A204.1 (cell line): ENCODE data around the gene PEX10.

ENCODE experiments used
- FAIRE-seq: peaks from 2 replicates; lab custom pipeline; 2012; peaks lifted over from hg19 to GRCh38; lab: Jason Lieb, UNC

PEX10 gene

DNA sequence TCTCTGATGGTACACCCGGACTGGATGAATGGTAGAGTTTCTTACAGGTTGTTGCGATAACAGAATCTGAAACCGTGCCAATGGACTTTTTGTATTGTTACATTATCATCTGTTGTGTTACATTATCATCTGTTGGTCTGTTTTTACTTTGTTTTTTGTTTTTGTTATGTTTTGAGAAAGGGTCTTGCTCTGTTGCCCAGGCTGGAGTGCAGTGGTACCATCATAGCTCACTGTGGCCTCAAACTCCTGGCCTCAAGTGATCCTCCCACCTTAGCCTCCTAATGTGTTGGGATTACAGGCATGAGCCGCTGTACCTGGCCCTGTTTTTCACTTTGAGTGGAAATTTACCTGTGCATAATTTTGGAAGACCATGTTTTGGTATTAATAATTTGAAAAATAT, 10.2 kb upstream of the PEX10 start:
- FAIRE-seq = no peak

DNA sequence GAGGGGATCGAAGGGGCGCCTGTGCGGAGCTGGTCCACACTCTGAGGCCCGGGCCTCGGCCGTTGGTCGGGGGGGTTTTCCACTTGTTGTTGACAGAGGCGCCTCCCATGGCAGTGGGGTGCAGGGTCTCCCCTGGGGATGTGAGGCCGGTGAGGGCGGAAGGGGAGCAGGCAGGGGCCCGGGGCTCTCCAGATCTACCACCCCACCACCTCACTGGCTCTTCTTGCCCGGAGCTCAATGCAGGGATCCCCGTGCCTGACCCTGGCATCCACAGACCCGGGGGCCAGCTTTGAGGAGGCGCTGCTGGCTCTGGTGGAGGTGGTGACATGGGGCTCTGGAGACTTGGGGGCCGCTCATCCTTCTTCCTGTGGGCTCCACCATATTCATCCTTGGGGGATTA, 7.1 kb upstream of the PEX10 start:
- no peak for FAIRE-seq

DNA sequence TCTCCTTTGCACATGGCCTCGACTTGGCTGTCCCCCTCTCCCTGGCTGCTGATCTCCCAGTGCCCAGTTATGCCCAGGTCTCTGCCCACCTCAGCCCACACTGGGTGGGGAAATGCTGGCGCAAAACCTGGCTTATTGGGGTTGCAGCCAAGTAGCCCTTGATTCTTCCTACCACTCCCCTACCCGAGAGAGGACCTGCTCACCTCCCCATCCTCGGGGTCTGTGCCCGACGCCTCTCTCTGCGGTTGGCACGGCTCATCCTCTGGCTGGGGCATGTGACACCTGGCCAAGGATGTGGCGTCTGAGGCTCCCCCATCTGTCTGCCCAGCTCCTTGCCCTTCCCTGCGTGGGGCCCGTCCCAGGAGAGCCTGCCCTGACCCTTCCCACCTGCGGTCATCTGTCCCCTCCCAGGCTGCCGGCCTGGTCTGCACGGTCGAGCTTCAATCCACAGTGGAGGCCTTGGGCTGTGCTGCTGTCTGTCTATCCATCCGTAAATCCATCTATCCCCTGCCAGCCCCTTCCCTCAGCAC, 6.5 kb upstream of the PEX10 start:
- FAIRE-seq = no peak

DNA sequence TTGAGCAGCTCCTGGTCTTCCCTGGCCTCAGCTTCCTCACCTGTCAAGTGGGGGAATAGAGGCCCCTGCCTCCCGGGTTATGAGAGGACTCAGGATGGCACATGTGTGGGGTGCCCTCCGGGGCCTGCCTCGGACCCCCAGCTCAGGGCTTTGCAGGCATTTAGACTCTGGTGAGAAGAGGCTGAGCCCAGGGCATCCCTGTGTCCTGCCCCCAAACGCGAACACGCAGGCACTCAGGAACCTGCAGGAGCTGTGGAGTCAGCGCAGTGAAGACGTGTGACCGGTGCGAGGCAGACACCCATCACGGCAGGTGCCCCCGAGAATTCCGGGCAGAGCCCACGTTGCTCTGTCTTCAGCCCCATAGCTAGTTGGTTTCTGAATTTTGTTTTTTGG, 5.5 kb upstream of the PEX10 start:
- no peak for FAIRE-seq

DNA sequence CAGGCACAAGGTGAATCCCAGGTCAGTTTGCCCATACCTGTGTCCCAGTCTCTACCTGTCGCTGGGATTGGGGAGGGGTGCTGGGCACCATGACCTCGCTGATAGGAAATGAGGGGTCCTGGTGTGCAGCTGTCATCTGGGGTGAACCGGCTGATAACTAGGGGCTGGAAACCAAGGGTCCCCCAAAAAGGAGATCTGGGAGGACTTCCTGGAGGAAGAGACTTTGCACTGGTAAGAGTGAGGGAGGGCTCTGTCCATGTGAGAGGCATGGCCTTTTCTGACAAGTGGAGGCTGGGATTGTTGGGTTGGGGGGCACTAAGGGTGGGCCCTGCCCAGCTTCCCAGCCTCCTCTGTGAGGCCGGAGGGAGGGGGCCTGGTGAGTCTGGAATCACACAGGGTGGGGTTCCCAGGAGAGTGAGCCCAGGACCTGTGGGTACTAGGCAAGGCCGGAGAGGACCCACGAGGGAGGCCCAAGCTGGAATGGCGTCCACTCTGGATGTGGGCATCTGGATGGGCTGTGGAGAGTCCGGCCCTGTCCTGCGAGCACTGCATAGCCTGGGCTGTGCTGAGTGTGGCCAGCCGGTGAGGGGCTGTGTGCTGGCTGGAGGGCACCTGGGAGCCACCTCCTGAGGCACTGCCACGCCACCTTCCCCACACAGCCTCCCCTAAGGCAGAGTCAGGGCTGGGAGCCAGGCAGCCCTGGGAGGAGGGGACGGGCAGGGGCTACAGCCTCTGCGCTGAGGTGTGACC, 4.9 kb upstream of the PEX10 start:
- FAIRE-seq = no peak

DNA sequence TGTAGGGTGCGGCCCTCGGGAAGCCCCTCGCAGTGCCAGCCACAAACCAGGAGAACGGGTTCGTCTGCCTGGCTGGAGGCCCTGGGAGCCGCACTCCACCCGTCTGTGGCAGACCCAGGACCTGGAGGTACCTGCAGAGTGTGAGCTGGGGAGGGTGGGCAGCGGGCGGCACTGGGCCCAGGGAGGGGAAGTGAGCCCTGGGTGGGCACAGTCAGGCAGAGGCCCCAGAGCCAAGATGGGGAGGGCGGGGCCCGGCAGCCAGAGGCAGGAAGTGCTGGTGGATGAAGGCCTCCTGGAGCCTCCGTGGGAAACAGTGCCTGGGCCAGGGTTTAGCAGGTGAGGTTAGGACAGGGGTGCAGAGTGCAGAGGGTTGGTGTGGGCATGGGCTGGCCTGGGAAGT, 4.0 kb upstream of the PEX10 start:
- no peak for FAIRE-seq

DNA sequence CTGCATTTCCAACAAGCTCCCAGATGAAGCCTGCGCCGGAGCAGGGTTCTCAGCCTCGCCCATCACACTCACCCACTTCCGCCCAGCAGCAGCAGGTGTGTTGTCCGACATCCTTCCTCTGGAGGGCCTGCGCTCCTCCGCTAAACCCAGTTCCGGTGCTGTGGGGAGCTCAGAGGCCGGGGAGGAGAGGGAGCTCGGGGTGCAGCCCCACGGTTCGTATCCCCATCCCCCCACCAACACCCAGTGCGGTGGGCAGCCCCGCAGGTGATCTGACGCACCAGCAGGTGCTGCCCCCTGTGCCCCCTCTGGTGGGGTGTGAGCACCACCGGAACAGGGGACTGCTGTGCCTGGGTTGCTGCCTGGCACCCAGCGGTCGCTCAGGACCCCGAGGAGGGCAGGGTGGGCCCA, 3.4 kb upstream of the PEX10 start:
- no peak for FAIRE-seq

DNA sequence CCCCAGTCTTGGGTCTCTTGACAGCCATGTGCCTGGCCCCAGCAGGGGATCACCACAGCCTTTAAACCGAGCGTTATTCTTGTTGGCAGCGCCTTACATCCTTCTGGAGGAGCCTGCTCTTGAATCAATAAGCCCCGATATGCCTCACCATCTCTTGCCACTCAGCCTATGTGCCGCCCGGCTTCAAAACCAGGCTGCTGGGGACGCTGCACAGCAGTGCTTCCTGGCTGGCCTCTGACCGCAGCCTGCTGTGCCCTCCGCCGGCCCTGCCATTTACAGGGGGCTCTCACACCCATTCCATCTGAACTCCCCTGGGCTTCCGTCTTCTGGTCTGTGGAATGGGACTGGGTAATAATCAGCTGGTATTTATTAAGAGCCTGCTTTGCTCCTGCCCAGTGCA, 3.0 kb upstream of the PEX10 start:
- FAIRE-seq = no peak

DNA sequence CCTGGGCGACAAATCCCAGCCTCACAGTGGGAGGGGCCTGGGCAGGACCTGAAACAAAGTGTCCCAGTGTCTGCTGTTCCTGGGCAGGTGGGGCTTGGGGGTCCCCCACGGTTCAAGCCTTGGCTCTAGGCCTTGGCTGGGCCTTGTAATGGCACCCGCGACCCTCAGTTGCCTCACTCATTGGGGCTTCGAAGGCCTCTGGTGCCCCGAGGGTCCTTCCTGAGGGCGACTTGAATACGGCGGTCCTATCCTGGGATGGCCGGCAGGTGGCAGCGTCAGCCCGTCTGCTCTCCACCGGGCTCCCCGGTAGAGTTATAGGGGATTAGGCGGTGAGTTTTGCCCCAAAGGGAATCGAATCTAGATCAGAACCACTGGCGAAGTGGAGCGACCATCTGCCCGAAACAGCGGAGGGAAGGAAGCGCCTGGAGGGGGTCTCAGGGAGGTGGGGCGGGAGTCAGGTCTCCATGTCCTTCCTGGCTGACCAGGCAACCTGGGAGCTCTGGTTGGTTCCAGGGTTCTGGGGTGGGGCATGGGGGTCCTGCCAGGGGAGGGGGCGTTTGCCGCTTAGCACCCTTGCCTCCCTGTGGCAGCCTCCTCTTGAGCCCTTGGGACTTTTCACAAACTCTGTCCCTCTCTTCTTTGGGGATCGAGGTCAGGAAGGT, 2.1 kb upstream of the PEX10 start:
- FAIRE-seq = no peak

DNA sequence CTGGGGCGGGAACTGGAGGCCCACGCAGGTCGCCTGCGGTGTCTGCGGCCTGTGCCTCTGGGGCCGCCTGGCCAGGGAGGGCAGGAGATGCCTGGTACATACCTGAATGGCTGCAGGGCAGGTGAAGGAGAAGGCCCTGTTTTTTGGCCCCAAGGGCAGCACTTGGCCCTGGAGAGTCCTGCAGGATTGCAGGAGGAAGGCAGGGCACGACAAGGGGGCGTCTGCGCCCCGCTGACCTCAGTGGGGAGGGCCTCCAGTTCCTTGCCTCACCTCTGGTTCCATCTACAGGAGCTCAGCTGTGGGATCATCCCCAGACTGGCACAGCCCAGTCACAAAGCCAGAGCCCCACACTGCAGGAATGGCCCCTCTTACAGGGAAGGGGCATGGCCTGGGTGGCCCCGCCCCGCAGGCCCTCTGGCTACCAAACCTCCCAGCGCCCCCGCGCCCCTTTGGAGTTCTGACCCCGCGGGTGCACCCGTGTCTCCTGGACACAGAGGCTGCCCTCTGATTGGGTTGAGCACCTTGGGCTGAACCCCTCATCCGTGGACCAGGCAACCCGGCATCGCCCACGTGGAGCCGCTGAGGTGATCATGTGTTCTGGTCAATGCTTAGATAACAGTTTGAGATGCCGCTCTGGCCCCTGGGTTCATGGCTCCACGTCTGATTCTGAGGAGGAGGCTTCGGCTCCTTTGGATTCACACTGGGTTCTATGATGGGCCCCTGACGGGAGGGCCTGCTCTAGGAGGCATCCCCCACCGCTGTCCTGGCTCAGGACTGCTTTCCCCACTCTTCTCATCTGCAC, 1.3 kb upstream of the PEX10 start:
- no peak for FAIRE-seq

DNA sequence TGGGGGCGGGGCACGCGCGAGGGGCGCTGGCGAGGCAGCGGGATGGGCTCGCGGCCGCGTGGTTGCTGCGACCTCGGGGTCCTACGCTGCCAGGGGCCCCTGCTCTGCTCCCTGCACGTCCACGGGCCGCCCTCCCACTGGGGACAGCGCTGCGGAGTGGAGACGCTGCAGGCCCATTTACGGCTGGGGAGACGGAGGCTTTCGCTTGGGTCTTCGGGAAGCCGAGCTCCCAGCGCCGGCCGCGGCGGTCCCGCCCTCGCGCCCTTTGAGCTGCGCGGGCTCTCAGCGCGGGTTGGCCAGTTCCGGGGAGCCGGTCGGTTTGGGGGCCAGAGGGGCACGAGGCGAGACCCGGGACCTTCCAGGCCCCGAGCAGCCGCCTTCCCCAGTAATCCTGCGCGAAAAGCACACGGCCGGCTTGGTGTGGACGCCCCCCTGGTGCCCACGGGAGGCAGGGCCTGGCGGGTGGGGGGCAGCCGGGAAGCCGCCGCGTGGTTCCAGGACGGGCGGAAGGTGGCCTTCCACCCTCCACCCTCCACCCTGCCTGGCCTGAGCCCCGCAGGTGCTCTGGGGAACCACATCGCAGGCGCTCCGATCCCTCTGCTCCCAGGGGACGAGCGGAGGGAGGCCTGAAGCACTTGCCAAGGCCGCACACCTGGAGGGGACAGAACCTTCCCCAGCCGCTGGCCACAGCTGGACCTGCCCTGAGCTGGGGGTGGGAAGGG, 570 bp upstream of the PEX10 start:
- no peak for FAIRE-seq

DNA sequence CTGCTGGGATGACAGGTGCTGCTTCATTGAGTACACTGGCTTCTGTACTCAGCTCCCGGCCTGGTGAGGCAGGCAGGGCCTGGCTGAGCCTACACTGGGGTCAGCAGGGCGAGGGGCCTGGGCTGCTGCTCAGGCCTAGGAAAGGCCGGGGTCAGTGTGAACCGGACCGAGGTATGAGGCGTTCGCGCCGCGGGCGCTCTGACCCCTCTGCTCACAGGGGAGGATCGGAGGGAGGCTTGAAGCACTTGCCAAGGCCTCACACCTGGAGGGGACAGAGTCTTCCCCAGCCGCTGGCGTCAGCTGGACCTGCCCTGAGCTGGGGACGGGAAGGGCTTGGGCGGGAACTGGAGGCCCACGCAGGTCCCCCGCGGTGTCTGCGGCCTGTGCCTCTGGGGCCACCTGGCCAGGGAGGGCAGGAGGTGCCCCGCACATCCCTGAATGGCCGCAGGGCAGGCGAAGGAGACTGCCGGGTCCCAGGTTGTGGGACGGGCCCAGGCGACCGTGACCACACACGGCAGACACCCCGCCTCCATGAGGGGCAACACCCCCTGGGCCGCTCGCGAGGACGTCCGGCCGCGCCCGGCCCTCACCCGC, 466 bp downstream of the PEX10 start:
- FAIRE-seq = no peak

DNA sequence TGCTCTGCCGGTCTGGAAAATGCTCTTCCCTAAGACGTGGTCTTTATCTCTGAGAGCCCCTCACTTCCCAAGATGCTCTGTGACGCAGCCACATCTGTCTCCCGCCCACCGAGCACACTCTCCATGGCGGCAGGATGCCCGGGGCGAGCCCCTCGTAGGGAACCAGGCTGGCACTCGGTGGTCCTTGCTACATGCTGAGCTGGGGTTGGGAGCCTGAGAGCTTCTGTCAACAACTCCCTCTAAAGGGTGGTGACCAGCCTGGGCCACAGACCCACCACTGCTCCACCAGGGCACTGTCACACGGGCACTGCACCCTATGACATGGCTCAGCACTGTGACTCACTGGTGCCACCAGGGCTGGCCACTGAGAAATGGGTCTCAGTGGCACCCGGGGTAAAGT, 2.6 kb downstream of the PEX10 start:
- no peak for FAIRE-seq

DNA sequence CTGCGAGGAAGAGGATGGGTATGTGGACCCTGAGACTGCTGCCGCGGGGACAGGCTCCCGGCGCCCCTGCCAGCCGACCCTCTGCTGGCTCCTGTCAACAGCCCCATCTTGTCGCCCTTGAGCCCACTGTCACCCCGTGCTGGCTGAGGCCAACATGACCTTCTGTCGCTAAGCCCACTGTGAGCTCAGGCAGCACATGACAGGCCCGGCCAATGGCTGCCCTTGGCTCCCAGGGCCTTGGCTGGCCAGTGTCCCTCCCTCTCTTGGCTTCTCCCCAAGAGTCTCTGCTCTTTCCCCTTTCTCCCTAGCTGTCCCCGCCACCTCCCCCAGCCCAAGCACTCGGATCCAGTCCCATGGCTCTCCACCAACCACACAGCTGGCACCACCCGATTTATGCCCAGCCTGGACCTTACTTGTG, 3.5 kb downstream of the PEX10 start:
- no peak for FAIRE-seq

DNA sequence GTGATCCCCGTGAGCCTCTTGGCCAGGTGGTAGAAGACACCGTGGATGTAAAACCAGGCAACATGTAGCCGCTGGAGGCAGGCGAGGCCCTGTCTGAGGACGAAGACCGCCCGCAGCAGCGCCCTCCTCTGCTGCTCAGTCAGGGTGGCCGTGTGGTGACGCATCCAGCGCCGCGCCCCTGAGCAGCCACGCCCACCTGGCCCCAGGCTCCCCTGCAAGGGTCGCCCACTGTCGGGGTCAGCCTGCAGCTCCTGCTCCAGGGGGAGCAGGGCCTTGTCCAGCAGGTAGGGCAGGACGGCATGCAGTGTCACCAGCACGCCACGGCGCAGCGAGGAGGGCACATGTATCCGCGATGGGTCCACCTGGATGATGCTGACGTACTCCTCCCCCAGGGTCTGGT, 3.9 kb downstream of the PEX10 start:
- no peak for FAIRE-seq

DNA sequence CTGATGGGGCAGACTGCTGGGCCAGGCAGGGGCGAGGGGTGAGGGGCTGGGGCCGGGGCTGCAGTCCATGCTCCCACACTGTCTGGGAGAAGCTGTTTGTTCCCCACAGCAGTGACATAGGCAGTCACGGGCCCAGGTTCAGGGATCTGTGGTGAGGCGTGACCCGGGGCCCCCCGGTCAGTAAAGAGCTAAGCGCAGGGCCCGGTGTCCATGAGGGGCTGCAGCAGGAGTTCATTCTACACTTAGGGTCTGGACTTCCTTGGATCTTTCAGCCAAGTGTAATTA, 4.4 kb downstream of the PEX10 start:
- no peak for FAIRE-seq

DNA sequence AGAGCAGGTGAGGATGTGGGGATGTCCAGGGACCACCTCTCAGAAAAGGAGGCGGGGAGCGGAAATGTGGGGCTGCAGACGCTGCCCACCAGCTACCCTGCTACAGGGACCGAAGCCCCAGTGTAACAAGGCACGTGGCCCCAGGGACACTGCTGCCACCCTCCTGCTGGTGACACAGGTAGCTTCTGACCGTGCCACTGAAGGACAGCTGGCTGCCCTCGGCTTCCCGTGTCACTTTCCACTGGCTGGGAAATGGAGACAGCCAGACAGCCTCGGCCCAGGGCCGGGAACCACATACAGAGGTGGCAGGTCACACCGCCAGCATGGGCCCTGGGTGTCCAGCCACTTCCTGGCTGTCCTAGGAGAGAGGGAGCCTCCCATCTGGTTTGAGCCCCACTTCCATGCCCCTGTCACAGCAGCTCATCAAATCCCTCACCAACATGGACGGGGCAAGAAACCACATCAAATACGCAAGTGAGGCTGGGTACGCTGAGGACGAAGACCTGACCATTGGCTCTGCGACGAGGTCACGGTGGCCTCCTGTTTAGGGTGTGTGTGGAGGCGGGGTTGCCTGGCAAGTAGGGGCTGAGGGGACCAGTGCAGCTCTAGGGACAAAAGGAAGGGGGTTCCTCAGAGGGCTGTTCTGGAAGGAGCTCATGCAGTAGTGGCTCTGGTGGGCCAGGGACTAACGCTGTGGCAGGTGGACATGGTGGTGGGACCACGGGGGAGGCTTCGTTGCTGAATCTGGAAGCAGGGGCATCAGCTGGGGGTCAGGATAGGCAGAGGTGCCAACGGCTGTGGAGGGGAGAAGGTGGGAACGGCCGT, 5.0 kb downstream of the PEX10 start:
- no peak for FAIRE-seq

DNA sequence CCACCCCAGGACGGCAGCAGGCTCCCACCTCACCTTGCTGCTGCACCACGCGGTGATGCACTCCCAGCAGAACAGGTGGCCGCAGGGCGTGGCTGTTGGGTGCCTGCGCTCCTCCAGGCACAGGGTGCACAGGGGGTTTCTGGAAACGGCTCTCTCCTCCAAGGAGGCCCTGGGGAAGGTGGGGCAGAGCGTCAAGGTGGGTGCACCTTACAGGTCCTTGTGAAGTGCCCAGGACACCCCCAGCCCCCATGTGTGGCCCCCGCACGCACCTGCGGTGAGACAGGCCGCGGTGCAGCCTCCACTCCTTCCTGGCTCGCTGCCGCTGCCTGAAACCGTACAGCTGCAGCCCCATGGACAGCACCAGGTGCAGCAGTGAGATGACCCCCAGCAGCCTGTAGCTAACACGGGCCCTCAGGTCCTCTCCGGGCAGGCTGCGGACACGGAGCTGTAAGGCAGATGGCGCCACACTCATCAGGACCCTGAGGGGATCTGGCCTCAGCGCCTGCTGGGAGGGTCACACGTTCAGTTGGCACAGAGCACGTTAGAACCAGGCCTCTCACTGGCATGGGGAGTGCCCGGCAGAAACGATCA, 5.8 kb downstream of the PEX10 start:
- no peak for FAIRE-seq

DNA sequence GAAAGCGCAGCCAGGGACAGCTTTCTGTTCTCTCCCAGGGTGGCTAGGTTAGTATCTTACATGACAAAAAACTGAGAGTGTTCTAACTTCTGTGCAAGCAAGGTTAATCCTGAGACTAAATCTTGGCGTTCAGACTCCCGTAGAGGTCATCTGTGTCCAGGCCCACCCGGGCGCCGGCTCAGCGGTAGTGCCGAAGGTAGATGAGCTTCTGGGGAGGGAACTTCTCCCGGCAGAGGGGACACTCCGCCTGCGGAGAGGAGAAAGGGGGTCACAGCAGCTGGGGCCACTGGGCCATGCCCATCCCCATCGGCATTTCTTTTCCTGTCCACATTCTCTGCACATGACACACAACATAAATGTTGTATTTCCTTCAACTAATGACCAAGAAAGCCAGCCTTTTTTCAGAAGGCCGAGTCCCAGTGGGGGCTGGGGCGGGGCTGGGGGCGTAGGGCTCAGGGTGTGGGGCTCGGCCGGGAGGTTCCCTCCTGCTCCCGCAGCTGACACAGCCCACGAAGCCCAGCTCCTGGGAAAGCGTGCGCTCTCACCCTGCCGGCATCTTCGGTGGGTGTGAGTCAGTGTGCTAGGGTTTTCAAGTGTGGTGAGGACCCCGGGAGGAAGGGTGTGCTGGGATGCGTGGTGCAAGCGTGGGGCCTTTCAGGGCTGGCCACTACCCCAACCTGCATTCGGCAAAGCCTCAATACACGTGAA, 6.6 kb downstream of the PEX10 start:
- no peak for FAIRE-seq

DNA sequence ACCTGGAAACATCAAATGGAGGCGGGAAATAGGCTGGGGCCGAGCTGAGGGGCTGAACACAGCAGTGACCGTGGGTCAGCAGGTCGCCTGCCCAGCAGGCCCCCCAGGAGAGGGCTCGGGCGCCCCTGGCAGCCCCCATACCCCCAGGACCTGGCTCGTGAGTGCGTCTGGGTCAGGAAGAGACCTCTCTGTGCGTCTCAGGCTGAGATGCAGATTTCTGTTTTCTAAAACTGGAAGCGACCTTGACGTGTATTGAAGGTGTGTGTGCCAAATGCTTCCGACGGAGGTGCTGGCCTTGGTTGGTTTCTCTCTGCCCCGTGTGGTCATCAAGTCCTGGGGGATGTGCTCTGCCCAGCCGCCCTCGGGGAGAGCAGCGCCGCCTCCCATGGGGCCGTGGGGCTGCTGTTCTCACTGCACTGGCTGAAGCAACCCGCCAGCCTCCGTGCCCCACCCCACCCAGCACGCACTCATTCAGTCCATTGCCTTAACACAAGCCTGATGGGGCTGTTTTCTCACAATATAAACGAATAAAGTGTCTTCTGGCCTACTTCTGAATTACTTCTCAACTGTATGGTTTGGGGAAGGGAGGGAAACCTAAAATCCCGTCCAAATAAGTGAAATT, 7.4 kb downstream of the PEX10 start:
- no peak for FAIRE-seq
